Hepatocyte (in vitro differentiated cells): ENCODE data around the gene KANK2. TPM values are rescaled to one million over a fixed set of nuclear protein-coding genes. Genes with fewer than 3 reads are reported as not detected.

ENCODE experiments used
- DNase-seq: peaks from one replicate; pipeline ENCODE4 v3.0.0-alpha.2; 2016; ENCODE audit warnings: low spot score
- H2AFZ ChIP-seq: fragments of 200-600 bp; sonication (generic); 2 replicates; pipeline ENCODE4 v1.6.0; 2016; ENCODE audit warnings: antibody characterized with exemption, mild to moderate bottlenecking
- H3K27ac ChIP-seq: fragments of 200-600 bp; sonication (generic); 2 replicates; pipeline ENCODE4 v1.5.1; 2016; ENCODE audit warnings: mild to moderate bottlenecking
- H3K27me3 ChIP-seq: fragments of 200-600 bp; sonication (generic); 2 replicates; pipeline ENCODE4 v1.6.1; 2016
- H3K36me3 ChIP-seq: fragments of 200-600 bp; sonication (generic); replicated peaks from 2 replicates; pipeline ENCODE4 v1.5.1; 2016; ENCODE audit warnings: low read depth; ENCODE audit not compliant: insufficient read depth
- H3K4me1 ChIP-seq: fragments of 200-600 bp; sonication (generic); 2 replicates; pipeline ENCODE4 v1.5.1; 2016; ENCODE audit warnings: mild to moderate bottlenecking, moderate library complexity; ENCODE audit not compliant: insufficient read depth
- H3K4me2 ChIP-seq: fragments of 200-600 bp; sonication (generic); 2 replicates; pipeline ENCODE4 v1.6.0; 2016
- H3K4me3 ChIP-seq: fragments of 200-600 bp; sonication (generic); 2 replicates; pipeline ENCODE4 v1.5.1; 2016; ENCODE audit warnings: mild to moderate bottlenecking
- H3K79me2 ChIP-seq: fragments of 200-600 bp; sonication (generic); 2 replicates; pipeline ENCODE4 v1.6.0; 2017; ENCODE audit warnings: mild to moderate bottlenecking
- H3K9me2 ChIP-seq: fragments of 200-600 bp; sonication (generic); replicated peaks from 2 replicates; pipeline ENCODE4 v1.6.0; 2017; ENCODE audit warnings: mild to moderate bottlenecking; ENCODE audit not compliant: insufficient read depth
- H3K9me3 ChIP-seq: fragments of 200-600 bp; sonication (generic); 2 replicates; pipeline ENCODE4 v1.5.1; 2016; ENCODE audit warnings: low read depth, mild to moderate bottlenecking
- H4K20me1 ChIP-seq: fragments of 200-600 bp; sonication (generic); 2 replicates; pipeline ENCODE4 v1.6.0; 2016; ENCODE audit warnings: mild to moderate bottlenecking; ENCODE audit not compliant: insufficient read depth, poor library complexity, severe bottlenecking
- CTCF ChIP-seq: fragments of 200-600 bp; sonication (generic); IDR thresholded peaks from 2 replicates; pipeline ENCODE4 v1.5.1; 2016; ENCODE audit warnings: antibody characterized with exemption, mild to moderate bottlenecking; ENCODE audit not compliant: poor library complexity
- EZH2 ChIP-seq: fragments of 200-600 bp; sonication (generic); IDR thresholded peaks from 2 replicates; pipeline ENCODE4 v1.6.1; 2016; ENCODE audit warnings: antibody characterized with exemption, mild to moderate bottlenecking, borderline replicate concordance
- EZH2phosphoT487 ChIP-seq: fragments of 200-600 bp; sonication (generic); IDR thresholded peaks from one replicate; pipeline ENCODE4 v1.6.1; 2018; ENCODE audit warnings: antibody characterized with exemption, mild to moderate bottlenecking, low read depth, moderate library complexity; ENCODE audit not compliant: unreplicated experiment, severe bottlenecking
- WGBS: methylation state at CpG from one replicate; pipeline ENCODE4 v1.1.6; 2016; ENCODE audit warnings: low lambda C conversion rate; ENCODE audit errors: missing lambda C conversion rate; 5-methylcytosine and 5-hydroxymethylcytosine counted together
- polyA plus RNA-seq: library from polyadenylated mRNA; unstranded; fragments of >200 nt; fragmentation: Nextera tagmentation; extraction: Ambion mirVana; gene quantifications from 2 replicates; pipeline ENCODE4 v1.2.1, GENCODE V29; 2016
- total RNA-seq: library from RNA; depleted of rRNA; stranded (reverse); fragments of >200 nt; gene quantifications from 2 replicates; pipeline ENCODE4 v1.2.3, GENCODE V29; 2014

KANK2 gene
- total and polyA plus RNA-seq, 2 experiments from 2014 or later, result 39.6 to 60.3 TPM

- Histone ChIP-seq H4K20me1 (no peaks in the 10 kb centered on the region), H3K36me3 (no peaks in the 10 kb centered on the region), H3K79me2 (peaks cover 38% of the 10 kb centered on the region), H3K9me2 (no peaks in the 10 kb centered on the region), H3K4me1 (peaks cover 5% of the 10 kb centered on the region), H3K4me3 (no peak overlapping the region), H3K9me3 (no peaks in the 10 kb centered on the region), H3K27me3 (no peaks in the 10 kb centered on the region), H3K27ac (peak overlapping the region; percentile 66), H3K4me2 (no peak overlapping the region), H2AFZ (no peak overlapping the region)
- WGBS, result 84% methylated on average over 11 of the region's 11 CpGs
- no peak for DNase-seq
- TF ChIP-seq EZH2phosphoT487 (no peak), EZH2 (no peak), CTCF (no peak)
Measured at GRCh38 chr19:11152318-11153062, 44.9 kb downstream of the KANK2 start.

- Histone ChIP-seq H3K4me2 (no peak overlapping the region), H3K36me3 (no peaks in the 10 kb centered on the region), H3K27ac (peak overlapping the region; percentile 44), H3K9me3 (no peaks in the 10 kb centered on the region), H3K9me2 (no peaks in the 10 kb centered on the region), H2AFZ (no peak overlapping the region), H3K27me3 (no peaks in the 10 kb centered on the region), H3K4me3 (no peak overlapping the region), H3K79me2 (peaks cover 38% of the 10 kb centered on the region), H4K20me1 (no peaks in the 10 kb centered on the region), H3K4me1 (peaks cover 3% of the 10 kb centered on the region)
- no peak for DNase-seq
- 86% methylated on average over 7 of the region's 7 CpGs for WGBS
- TF ChIP-seq CTCF (no peak), EZH2phosphoT487 (no peak), EZH2 (no peak)
Measured at GRCh38 chr19:11151181-11151580, 46.2 kb downstream of the KANK2 start.

- Histone ChIP-seq H3K9me3 (no peaks in the 10 kb centered on the region), H3K4me1 (peaks cover 21% of the 10 kb centered on the region), H3K9me2 (no peaks in the 10 kb centered on the region), H3K4me3 (no peak overlapping the region), H3K27me3 (no peaks in the 10 kb centered on the region), H2AFZ (no peak overlapping the region), H3K27ac (no peak overlapping the region), H4K20me1 (no peaks in the 10 kb centered on the region), H3K79me2 (peaks cover 17% of the 10 kb centered on the region), H3K36me3 (no peaks in the 10 kb centered on the region), H3K4me2 (no peak overlapping the region)
- TF ChIP-seq EZH2 (no peak), CTCF (no peak), EZH2phosphoT487 (no peak)
- WGBS, result 80% methylated on average over 14 of the region's 14 CpGs
- DNase-seq, result no peak
Measured at GRCh38 chr19:11148001-11148400, 49.3 kb downstream of the KANK2 start.
